Lower lobe of right lung (tissue), 2 donors: ENCODE measurements around the gene NME9. TPM values are rescaled to one million over a fixed set of nuclear protein-coding genes. Genes with fewer than 3 reads are reported as not detected.

Experiments used
- ATAC-seq, 2 donors: fragments of 200-7000 bp; cut with Tn5 transposase; one replicate each; pipeline ENCODE4 v1.9.1; 2020 to 2022; ENCODE audit warnings: mild to moderate bottlenecking in 2 of 2, moderate library complexity in 2 of 2
- DNase-seq: peaks from one replicate; pipeline ENCODE4 v3.0.0-alpha.2; 2020
- H3K27ac ChIP-seq: fragments of 200-600 bp; one replicate; pipeline ENCODE4 v1.8.0; 2022
- H3K27me3 ChIP-seq: fragments of 200-600 bp; one replicate; pipeline ENCODE4 v1.8.0; 2022; ENCODE audit warnings: low read depth
- H3K36me3 ChIP-seq: fragments of 200-600 bp; one replicate; pipeline ENCODE4 v1.8.0; 2022; ENCODE audit warnings: mild to moderate bottlenecking
- H3K4me1 ChIP-seq: fragments of 200-600 bp; one replicate; pipeline ENCODE4 v1.8.0; 2022
- H3K4me3 ChIP-seq: fragments of 200-600 bp; one replicate; pipeline ENCODE4 v1.8.0; 2022; ENCODE audit warnings: mild to moderate bottlenecking
- H3K9me3 ChIP-seq: fragments of 200-600 bp; one replicate; pipeline ENCODE4 v1.8.0; 2022
- intact Hi-C: fragments of 100-400 bp; cut with DNase I; formaldehyde crosslinking; loops from one replicate; pipeline ENCODE4 v1.11.0; 2022
- total RNA-seq: library from RNA; stranded (reverse); fragmentation: NEBNext Ultra II Directional; extraction: Animal tissue kit (Norgen Biotek cat#: 25700); gene quantifications from one replicate; pipeline ENCODE4 v1.2.1, GENCODE V29; 2021
- TF ChIP-seq, protein P1 (sequence below): fragments of 200-600 bp; IDR thresholded peaks from one replicate; pipeline ENCODE4 v1.8.0; 2022; ENCODE audit warnings: antibody characterized with exemption, mild to moderate bottlenecking
- donor health status: DM: no; HTN: yes; CAD: no; lungs with severe emphysema.

NME9 gene
- total RNA-seq, 1 donor from 2014 or later: 3.5 TPM

DNA sequence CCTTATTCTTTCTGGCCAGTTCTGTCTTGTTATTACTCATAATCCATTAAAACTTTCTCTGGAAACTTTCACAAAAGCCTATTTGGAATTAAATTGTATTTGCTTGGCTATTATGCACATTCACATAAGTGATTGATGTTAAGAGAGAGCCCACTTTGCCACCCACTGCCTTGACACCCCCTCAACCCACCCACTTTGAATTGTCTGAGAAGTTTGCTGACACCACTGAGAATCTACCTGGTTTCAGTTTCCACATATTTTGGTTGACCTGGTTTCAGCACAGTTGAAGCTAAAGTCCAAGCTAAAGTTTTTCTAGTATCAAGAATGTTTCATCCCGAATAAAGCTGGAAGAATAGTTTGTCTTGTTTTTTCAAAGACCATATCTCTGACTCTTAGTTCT lies 71.7 kb downstream of the NME9 start:
- H3K27ac ChIP-seq: no peak overlapping the region
- ATAC-seq (no peak), DNase-seq (no peak)
- TF ChIP-seq, protein P1, sequence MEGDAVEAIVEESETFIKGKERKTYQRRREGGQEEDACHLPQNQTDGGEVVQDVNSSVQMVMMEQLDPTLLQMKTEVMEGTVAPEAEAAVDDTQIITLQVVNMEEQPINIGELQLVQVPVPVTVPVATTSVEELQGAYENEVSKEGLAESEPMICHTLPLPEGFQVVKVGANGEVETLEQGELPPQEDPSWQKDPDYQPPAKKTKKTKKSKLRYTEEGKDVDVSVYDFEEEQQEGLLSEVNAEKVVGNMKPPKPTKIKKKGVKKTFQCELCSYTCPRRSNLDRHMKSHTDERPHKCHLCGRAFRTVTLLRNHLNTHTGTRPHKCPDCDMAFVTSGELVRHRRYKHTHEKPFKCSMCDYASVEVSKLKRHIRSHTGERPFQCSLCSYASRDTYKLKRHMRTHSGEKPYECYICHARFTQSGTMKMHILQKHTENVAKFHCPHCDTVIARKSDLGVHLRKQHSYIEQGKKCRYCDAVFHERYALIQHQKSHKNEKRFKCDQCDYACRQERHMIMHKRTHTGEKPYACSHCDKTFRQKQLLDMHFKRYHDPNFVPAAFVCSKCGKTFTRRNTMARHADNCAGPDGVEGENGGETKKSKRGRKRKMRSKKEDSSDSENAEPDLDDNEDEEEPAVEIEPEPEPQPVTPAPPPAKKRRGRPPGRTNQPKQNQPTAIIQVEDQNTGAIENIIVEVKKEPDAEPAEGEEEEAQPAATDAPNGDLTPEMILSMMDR: no peak
- no peak overlapping the region for H3K4me3 ChIP-seq
- H3K4me1 ChIP-seq: no peaks in the 10 kb centered on the region
- intact Hi-C loops: no loop called here
- peaks cover 27% of the 10 kb centered on the region for H3K36me3 ChIP-seq
- no peaks in the 10 kb centered on the region for H3K27me3 ChIP-seq
- H3K9me3 ChIP-seq: no peaks in the 10 kb centered on the region

GRCh38 chr3:138256022-138256421 lies 73.6 kb downstream of the NME9 start:
- intact Hi-C loops: no loop called here
- Histone ChIP-seq H3K27ac (no peak overlapping the region), H3K36me3 (peaks cover 26% of the 10 kb centered on the region), H3K4me1 (no peaks in the 10 kb centered on the region), H3K27me3 (no peaks in the 10 kb centered on the region), H3K4me3 (no peak overlapping the region), H3K9me3 (no peaks in the 10 kb centered on the region)
- DNase-seq (no peak), ATAC-seq (no peak)
- TF ChIP-seq, protein P1: no peak

DNA sequence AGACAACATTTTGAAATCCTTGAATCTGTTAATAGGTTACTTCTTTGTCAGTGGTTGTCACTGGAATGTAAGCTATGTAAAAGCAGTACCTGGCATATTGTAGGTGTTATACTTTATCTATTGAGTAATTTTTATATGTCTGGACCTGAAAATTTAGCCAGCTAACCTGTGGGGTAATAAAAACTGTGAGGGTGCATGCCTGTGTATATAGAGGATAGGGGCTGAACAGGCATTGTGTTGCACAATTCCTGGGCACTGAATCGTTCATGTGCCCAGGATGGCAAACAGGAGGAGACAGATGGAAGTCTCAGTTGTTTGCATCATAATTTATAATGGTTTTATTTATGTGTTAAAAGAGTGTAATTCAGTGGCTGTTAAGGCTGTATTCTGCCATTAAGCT lies 75.4 kb downstream of the NME9 start:
- intact Hi-C loops: no loop called here
- Histone ChIP-seq H3K4me1 (no peaks in the 10 kb centered on the region), H3K9me3 (no peaks in the 10 kb centered on the region), H3K4me3 (no peak overlapping the region), H3K27me3 (no peaks in the 10 kb centered on the region), H3K27ac (no peak overlapping the region), H3K36me3 (peaks cover 15% of the 10 kb centered on the region)
- ATAC-seq: no peak
- no peak for DNase-seq
- TF ChIP-seq, protein P1: no peak

GRCh38 chr3:138253609-138254008 lies 76.0 kb downstream of the NME9 start:
- ATAC-seq (no peak), DNase-seq (no peak)
- H3K4me1 ChIP-seq: no peaks in the 10 kb centered on the region
- H3K27ac ChIP-seq: no peak overlapping the region
- intact Hi-C loops: no loop called here
- no peaks in the 10 kb centered on the region for H3K9me3 ChIP-seq
- H3K27me3 ChIP-seq: no peaks in the 10 kb centered on the region
- no peak overlapping the region for H3K4me3 ChIP-seq
- TF ChIP-seq, protein P1: no peak
- peaks cover 14% of the 10 kb centered on the region for H3K36me3 ChIP-seq

Other genes starting within 250 kb of the NME9 start
- 19.9 TPM for gene DZIP1L, start 214.2 kb downstream of the NME9 start, total RNA-seq
- 0.41 TPM for gene A4GNT, start 197.5 kb downstream of the NME9 start, total RNA-seq
- gene DBR1, start 154.9 kb downstream of the NME9 start, total RNA-seq: 17.5 TPM
- gene ARMC8, start 142.6 kb downstream of the NME9 start, total RNA-seq: 45.3 TPM
- gene MRAS, start 18.7 kb upstream of the NME9 start, total RNA-seq: 55.4 TPM
- 40.3 TPM for gene ESYT3, start 104.8 kb upstream of the NME9 start, total RNA-seq